TTC549 (cell line): Measurements from ENCODE around the gene PFN1.
"Not testable (repeated sequence)": the region's sequence is repeated elsewhere in the genome, so short reads cannot be mapped to it uniquely, and the experiment has no call there.

Experiments used
- FAIRE-seq: peaks from 2 replicates; lab custom pipeline; 2012; peaks lifted over from hg19 to GRCh38; lab: Jason Lieb, UNC

The PFN1 gene

GRCh38 chr17:4921320-4921719 lies 27.0 kb downstream of the PFN1 start:
- FAIRE-seq = no peak

- FAIRE-seq = no peak
Observed at GRCh38 chr17:4920351-4921048, 27.8 kb downstream of the PFN1 start.

- FAIRE-seq = no peak
Observed at GRCh38 chr17:4919511-4920047, 28.8 kb downstream of the PFN1 start.

GRCh38 chr17:4914551-4914950 lies 33.8 kb downstream of the PFN1 start:
- not testable (repeated sequence) for FAIRE-seq

GRCh38 chr17:4913994-4914393 lies 34.3 kb downstream of the PFN1 start:
- FAIRE-seq = no peak

GRCh38 chr17:4908711-4909496 lies 39.4 kb downstream of the PFN1 start:
- peak; percentile 53 for FAIRE-seq

GRCh38 chr17:4908301-4908700 lies 40.0 kb downstream of the PFN1 start:
- FAIRE-seq = no peak

GRCh38 chr17:4906642-4907041 lies 41.7 kb downstream of the PFN1 start:
- FAIRE-seq = not testable (repeated sequence)

- FAIRE-seq = no peak
Observed at GRCh38 chr17:4903051-4903818, 45.1 kb downstream of the PFN1 start, which contains the start of gene CHRNE. Gene CHRNE, minus strand, starts transcription at chr17:4903098. Its CDS starts 35 bp downstream, at chr17:4903063.

GRCh38 chr17:4902540-4902939 lies 45.8 kb downstream of the PFN1 start:
- FAIRE-seq = no peak

- FAIRE-seq = no peak
Observed at GRCh38 chr17:4901648-4902344, 46.5 kb downstream of the PFN1 start.

- FAIRE-seq = no peak
Observed at GRCh38 chr17:4901108-4901647, 47.2 kb downstream of the PFN1 start.

- no peak for FAIRE-seq
Observed at GRCh38 chr17:4900231-4901107, 47.9 kb downstream of the PFN1 start.

GRCh38 chr17:4899341-4900230 lies 48.7 kb downstream of the PFN1 start, which contains the start of gene C17orf107:
Gene C17orf107, plus strand, starts transcription at chr17:4899536. Its CDS starts 227 bp downstream, at chr17:4899763.
- FAIRE-seq = no peak

GRCh38 chr17:4898927-4899326 lies 49.4 kb downstream of the PFN1 start:
- no peak for FAIRE-seq

- FAIRE-seq = no peak
Observed at GRCh38 chr17:4898351-4898750, 50.0 kb downstream of the PFN1 start.

GRCh38 chr17:4897785-4898184 lies 50.5 kb downstream of the PFN1 start:
- FAIRE-seq = no peak

GRCh38 chr17:4897198-4897687 lies 51.1 kb downstream of the PFN1 start:
- FAIRE-seq = no peak
